ENCODE measurements around the gene GLT6D1. TPM values are rescaled to one million over a fixed set of nuclear protein-coding genes. Genes with fewer than 3 reads are reported as not detected.

GLT6D1 gene
- total RNA-seq, 2 donors from 2014 or later = not detected

GRCh38 chr9:135583688-135584011 is 55.7 kb downstream of the GLT6D1 start:
- intact Hi-C loops (cut with DNase I) = no loop called here
- Histone ChIP-seq H3K27me3 (replicated peaks; ENCODE audit: insufficient read depth) (no peaks in the 10 kb centered on the region), H3K4me1 (replicated peaks) (no peaks in the 10 kb centered on the region), H3K27ac (no peak overlapping the region), H3K9me3 (no peaks in the 10 kb centered on the region), H3K4me3 (no peak overlapping the region), H3K36me3 (no peaks in the 10 kb centered on the region)
- DNase-seq (ENCODE audit: low spot score) = no peak
- no peak for TF ChIP-seq CTCF (IDR thresholded peaks at IDR 0.05)
- no peak for TF ChIP-seq POLR2AphosphoS5 (IDR thresholded peaks at IDR 0.05)
- no peak for TF ChIP-seq POLR2A (IDR thresholded peaks at IDR 0.05)
- 88% methylated on average over 16 of the region's 16 CpGs for WGBS

- WGBS = 75% methylated on average over 19 of the region's 19 CpGs
- Histone ChIP-seq H3K27ac (no peak overlapping the region), H3K4me3 (no peak overlapping the region), H3K4me1 (replicated peaks) (no peaks in the 10 kb centered on the region), H3K27me3 (replicated peaks; ENCODE audit: insufficient read depth) (no peaks in the 10 kb centered on the region), H3K36me3 (no peaks in the 10 kb centered on the region), H3K9me3 (no peaks in the 10 kb centered on the region)
- no peak for TF ChIP-seq CTCF (IDR thresholded peaks at IDR 0.05)
- intact Hi-C loops (cut with DNase I) = no loop called here
- no peak for DNase-seq (ENCODE audit: low spot score)
Observed at GRCh38 chr9:135582966-135583687, 56.2 kb downstream of the GLT6D1 start.

DNA sequence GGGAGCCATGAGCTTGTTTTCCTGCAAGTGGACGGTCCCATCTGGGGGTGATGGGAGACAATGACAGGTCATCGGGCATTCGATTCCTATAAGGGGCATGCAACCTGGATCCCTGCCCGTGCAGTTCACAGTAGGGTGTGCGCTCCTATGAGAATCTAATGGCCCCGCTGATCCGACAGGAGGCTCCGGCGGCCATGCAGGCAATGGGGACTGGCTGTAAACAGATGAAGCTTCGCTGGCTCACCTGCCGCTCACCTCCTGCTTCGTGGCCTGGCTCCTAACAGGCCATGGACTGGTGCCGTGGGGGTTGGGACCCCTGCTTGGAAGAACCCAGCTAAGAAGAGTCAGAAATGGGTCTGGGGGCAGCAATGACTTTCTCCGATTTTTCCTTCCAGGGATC is 56.8 kb downstream of the GLT6D1 start:
- no peak for TF ChIP-seq CTCF (IDR thresholded peaks at IDR 0.05)
- no peak for TF ChIP-seq POLR2AphosphoS5 (IDR thresholded peaks at IDR 0.05)
- TF ChIP-seq POLR2A (IDR thresholded peaks at IDR 0.05) = no peak
- no peak overlapping the region for H3K4me3 ChIP-seq
- 89% methylated on average over 14 of the region's 14 CpGs for WGBS

DNA sequence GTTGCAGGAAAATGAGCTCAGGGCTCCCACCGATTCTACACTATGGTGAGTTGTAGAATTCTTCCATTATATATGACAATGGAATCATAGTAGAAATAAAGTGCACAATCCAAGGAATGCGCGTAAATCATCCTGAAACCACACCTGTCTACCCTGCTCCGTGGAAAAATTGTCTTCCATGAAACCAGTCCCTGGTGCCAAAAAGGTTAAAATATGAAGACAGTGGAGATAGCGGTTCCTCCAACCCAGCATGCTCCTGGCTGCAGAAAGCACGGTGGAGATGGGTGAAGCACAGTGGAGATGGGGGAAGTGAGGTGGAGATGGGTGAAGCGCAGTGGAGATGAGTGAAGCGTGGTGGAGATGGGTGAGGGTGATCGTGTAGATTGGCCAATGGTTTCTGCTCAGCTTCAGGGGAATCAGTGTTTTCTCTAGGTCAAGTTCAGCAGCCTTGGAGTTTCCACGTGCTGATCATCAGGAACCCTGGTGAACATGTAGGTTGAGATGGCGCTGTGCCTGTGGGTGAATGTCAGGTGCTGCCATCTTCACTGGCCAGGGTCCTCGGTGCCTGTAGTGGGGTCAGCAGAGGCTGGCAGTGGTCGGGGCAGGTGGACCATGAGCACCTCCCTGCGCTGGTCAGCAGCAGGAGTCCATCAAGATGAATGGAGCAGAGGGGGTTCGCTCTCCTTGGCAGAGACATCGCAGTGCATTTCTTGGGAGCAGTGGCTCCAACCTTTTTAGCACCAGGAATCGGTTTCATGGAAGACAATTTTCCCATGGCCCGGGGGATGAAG is 57.5 kb downstream of the GLT6D1 start:
- Histone ChIP-seq H3K4me1 (replicated peaks) (no peaks in the 10 kb centered on the region), H3K9me3 (no peaks in the 10 kb centered on the region), H3K36me3 (no peaks in the 10 kb centered on the region), H3K27me3 (replicated peaks; ENCODE audit: insufficient read depth) (no peaks in the 10 kb centered on the region), H3K4me3 (no peak overlapping the region), H3K27ac (no peak overlapping the region)
- TF ChIP-seq POLR2A (IDR thresholded peaks at IDR 0.05) (no peak), POLR2AphosphoS5 (IDR thresholded peaks at IDR 0.05) (no peak), CTCF (IDR thresholded peaks at IDR 0.05) (no peak)
- WGBS = 86% methylated on average over 18 of the region's 18 CpGs
- DNase-seq (ENCODE audit: low spot score) = no peak
- intact Hi-C loops (cut with DNase I) = no loop called here

More for the DNA sequence above, 56.8 kb downstream of the GLT6D1 start:
- DNase-seq (ENCODE audit: low spot score) = no peak
- no peaks in the 10 kb centered on the region for H3K9me3 ChIP-seq
- H3K4me1 ChIP-seq (replicated peaks) = no peaks in the 10 kb centered on the region
- no peaks in the 10 kb centered on the region for H3K36me3 ChIP-seq
- no peaks in the 10 kb centered on the region for H3K27me3 ChIP-seq (replicated peaks; ENCODE audit: insufficient read depth)
- no peak overlapping the region for H3K27ac ChIP-seq
- intact Hi-C loops (cut with DNase I) = no loop called here
